ENCODE measurements around the gene PAGE2B.
"Not testable (repeated sequence)": the region's sequence is repeated elsewhere in the genome, so short reads cannot be mapped to it uniquely, and the experiment has no call there.

PAGE2B gene

GRCh38 chrX:55109306-55109705, 34.5 kb downstream of the PAGE2B start:
- no peak for DNase-seq (ENCODE audit: low read depth)

- DNase-seq (ENCODE audit: low read depth), result no peak
Observed at GRCh38 chrX:55111578-55112254, 36.9 kb downstream of the PAGE2B start.

- not testable (repeated sequence) for DNase-seq (ENCODE audit: low read depth)
Observed at GRCh38 chrX:55116589-55116988, 41.8 kb downstream of the PAGE2B start.

- no peak for DNase-seq (ENCODE audit: low read depth)
Observed at GRCh38 chrX:55118574-55118973, 43.7 kb downstream of the PAGE2B start.

DNA sequence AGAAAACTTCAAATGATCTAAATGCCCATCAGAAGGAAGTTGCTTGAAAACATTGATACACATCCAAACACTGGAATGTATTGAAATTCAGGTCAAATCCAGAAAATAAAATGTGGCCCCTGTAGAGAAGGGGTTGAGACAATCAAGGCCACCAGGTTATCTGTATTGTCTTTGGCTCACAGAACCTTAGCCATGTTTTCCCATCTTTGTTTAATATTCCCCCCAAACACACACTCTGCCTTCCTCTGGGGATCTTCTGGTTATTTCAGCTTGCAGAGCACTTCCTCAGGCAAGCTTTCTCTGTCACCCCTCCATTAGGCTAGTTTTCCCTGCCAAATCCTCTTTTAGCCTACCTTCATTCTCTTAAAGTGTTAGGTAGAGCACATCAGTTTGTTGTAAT, 44.4 kb downstream of the PAGE2B start:
- no peak for DNase-seq (ENCODE audit: low read depth)

DNA sequence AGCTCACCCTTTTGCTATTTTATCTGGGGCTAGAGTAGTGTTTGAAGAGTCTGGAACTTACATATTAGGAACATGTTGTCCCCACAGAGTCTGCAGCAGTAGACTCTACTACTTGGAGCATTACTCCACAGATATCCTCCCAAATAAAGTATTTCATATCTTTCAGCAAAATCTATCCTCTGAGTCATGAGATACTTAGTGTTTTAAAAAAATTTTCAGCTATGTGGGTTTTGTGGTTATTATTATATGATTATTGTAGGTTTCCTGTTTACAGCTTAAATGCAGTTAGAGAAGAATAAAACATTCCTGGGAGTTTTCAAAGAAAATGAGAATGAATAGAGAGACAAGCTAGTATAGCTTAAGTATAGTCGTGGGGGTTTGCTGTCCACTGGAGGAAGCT, 44.9 kb downstream of the PAGE2B start:
- DNase-seq (ENCODE audit: low read depth), result no peak

GRCh38 chrX:55120761-55121358, 46.0 kb downstream of the PAGE2B start:
- DNase-seq (ENCODE audit: low read depth), result no peak

- no peak for DNase-seq (ENCODE audit: low read depth)
Observed at GRCh38 chrX:55123900-55124299, 49.1 kb downstream of the PAGE2B start.

DNA sequence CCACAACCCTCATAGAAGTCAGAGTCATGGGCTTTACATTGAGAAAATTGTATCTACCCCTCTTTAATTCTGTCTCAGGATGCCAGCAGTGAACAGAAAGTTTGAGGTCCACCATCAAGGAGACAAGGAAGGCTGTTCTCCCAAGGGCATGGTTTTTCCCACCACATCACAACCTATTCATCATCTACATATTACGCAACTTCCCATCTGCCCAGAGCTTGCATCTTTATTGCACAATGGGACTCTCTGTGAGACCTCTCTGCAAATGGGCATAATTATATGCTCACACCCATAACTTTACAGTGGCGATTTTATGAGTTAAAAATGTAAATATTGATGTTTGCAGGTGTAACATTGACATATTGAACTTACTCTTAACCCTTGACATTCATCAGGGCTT, 52.9 kb downstream of the PAGE2B start:
- no peak for DNase-seq (ENCODE audit: low read depth)
